Left hindlimb (tissue), 1 donor: ENCODE results near the gene EFNA5.

Source experiments
- DNase-seq: peaks from one replicate; pipeline ENCODE4 v3.0.0-alpha.2; 2018

Gene EFNA5

DNA sequence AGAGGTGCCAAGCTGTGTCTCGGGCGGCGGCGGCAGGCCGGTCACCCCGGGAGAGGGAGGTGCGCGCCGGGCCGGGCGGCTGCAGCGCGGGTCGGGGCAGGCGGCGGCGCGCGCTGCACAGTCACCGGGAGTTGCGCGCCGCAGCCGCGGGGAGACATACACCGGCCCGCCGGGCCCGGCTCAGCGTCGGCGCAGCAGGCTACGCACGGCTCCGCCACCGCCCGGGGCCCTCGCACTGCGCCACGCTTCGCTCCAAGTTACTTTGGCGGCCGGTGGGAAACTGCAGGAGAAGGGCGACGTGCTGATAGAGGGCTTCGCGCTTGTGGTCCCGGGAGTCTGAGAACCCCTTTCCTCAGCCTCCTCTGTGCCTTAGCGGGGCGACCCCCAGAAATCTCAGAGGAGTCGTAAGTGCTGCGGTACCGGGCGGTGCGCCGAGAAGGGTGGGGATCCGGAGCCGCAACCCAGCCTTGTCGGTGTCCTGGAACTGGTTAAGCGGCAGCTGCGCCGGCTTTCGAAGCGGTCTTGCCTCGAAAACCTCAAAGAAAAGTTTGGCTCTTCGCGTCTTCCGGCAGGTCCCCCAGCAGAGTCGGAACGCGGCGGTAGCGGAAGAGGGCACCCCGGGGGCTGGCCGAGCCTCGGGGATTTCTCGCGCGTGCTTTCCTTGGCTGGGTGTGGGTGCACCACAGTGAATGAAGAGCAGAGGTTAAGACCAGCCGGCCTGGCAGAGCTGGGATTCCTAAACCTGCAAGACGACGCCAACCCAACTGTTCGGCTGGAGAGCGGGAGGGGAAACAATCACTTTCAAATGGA is at the start of gene EFNA5:
Gene EFNA5 (minus strand): TSS at position 6 of the 810 bp plus-strand sequence.
- DNase-seq: peak; percentile 76

DNA sequence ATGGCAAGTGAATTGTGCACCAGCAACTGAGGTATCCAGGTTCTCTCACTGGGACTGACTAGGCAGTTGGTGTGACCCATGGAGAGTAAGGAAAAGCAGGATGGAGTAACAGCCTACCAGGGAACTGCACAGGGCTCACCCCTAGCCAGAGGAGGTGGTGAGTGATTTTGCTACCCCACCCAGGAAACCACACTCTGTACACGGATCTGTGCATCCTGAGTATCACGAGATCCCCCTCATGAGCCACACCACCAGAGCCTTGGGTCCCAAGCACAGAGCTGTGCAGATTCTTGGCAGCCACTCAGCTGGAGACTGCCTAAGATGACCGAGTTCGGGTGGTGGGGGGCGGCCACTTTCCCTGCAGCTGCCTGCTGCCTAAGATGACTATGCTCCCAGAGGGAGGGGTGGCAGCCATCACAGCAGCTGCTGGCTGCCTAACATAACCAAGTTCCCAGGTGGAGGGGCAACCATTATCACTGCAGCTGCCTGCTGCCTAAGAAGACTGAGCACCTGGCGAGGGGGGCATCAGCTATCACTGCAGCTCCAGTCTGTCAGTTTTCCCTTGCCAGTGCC is 48.4 kb upstream of the EFNA5 start:
- no peak for DNase-seq

- DNase-seq: no peak
Measured at GRCh38 chr5:107717816-107718215, 47.1 kb upstream of the EFNA5 start.

DNA sequence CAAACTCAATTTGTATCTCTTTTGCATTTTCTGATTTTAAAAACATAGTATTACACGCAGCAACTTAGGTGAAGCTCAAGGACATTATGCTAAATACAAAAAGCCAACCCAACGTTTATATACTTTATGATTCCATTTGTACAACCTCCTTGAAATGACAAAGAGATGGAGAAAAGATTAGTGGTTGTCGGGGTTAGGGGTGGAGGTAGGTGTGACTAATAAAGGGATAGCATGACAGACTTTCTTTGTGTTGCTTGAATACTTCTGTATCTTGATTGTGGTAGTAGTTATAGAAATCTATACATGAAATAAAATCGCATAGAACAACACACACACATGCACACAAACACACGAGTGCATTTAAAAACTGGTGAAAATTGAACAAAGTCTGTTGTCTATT is 42.5 kb upstream of the EFNA5 start:
- DNase-seq: no peak

- no peak for DNase-seq
Measured at GRCh38 chr5:107712359-107712870, 41.7 kb upstream of the EFNA5 start.

GRCh38 chr5:107705402-107706014 is 34.8 kb upstream of the EFNA5 start:
- DNase-seq: no peak

- no peak for DNase-seq
Measured at GRCh38 chr5:107704681-107705401, 34.1 kb upstream of the EFNA5 start.

GRCh38 chr5:107700481-107700880 is 29.7 kb upstream of the EFNA5 start:
- DNase-seq: no peak

- DNase-seq: no peak
Measured at GRCh38 chr5:107699425-107699824, 28.7 kb upstream of the EFNA5 start.

- no peak for DNase-seq
Measured at GRCh38 chr5:107698286-107698685, 27.5 kb upstream of the EFNA5 start.

DNA sequence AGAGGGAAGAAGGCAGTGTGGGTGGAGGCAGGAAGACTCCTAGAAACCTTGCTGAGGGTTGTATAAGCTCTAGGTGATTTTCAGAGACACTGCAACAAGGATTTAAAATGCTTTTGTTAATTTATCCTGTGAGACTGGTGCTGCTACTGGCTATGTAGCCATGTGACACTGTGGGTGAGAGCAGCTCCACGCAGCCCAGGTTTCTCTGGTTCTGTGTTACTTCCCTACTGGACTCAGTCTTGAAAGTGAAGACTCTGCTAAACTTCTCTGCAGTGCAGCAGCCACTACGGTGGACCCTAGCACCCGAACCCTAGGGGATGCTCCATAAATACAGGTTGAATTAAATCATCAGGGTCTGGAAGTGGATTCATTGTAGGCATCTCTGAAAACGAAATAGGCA is 25.8 kb upstream of the EFNA5 start:
- DNase-seq: no peak

DNA sequence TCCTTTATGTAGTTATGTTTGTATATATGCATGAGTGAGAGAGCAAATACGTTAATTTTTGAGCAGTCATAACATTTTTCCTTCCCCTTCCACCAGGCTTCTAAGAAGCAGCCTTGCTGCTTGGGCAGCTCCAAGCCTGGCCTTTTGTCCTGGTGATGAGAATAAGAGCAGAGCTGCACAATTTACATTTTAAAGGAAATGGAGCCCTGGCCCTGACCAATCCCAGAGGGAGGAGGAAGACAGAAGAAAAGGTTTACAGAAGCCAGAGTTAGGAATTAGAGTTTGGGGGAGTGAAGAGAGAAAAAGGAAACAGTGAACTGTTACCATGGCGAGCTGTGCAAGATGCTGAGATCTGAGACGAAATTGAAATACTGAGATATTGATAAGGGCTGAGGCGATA is 25.3 kb upstream of the EFNA5 start:
- no peak for DNase-seq

- no peak for DNase-seq
Measured at GRCh38 chr5:107687937-107688336, 17.2 kb upstream of the EFNA5 start.

DNA sequence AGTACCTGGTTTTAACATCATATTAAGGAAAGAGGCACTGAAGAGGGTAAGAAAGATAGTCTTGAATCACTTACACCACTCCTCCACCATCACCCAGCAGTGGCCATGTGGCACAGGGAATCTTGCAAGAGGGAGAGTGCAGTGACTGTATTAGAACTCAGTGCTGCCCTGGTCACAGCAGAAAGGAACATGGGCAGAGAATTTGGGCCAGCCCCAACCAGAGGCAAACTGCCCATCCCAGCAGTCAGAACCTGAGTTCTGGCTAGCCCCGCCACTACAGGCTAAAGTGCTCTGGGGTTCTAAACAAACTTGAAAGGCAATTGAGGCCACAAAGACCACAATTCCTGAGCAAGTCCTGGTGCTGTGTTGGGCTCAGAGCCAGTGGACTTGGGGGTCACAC is 16.7 kb upstream of the EFNA5 start:
- no peak for DNase-seq

GRCh38 chr5:107682533-107682932 is 11.8 kb upstream of the EFNA5 start:
- no peak for DNase-seq

DNA sequence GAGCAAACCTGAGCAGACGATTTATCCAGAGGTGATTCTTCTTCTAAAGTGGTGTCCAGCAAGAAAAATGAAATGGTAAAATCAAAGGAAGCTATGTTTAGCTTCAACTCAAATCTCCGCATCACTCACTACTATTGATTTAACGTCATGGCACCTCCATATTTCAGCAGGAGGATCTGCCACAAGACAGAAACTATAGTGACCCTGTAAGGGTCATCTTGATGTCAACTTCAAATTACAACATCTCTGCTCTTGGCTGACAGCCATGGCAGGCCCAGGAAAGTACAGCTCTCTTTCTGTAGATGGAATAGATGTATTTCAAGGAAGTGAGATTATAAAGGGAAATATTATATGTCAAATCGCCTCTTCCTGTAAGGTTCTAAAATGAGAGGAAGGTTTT is 10.1 kb upstream of the EFNA5 start:
- DNase-seq: no peak

DNA sequence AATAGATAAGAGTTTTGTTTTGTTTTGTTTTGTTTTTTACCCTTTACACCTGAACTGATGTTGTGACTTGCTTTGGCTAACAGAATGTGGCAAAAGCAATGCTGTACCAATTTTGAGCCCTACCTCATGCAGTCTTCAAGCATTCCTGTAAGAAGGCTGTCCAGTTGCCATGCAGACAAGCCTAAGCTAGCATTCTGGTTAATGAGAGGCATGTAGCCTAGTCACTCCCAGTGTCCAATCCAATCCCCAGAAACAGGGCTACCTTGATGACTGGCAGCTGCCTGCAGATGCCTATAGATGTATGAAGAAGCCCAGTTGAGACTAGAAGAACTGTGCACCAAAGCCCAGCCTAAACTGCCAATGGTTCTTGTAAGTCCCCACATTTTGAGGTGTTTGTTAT is 9.4 kb upstream of the EFNA5 start:
- DNase-seq: no peak

GRCh38 chr5:107676702-107677101 is 6.0 kb upstream of the EFNA5 start:
- no peak for DNase-seq

GRCh38 chr5:107675201-107675600 is 4.5 kb upstream of the EFNA5 start:
- no peak for DNase-seq

DNA sequence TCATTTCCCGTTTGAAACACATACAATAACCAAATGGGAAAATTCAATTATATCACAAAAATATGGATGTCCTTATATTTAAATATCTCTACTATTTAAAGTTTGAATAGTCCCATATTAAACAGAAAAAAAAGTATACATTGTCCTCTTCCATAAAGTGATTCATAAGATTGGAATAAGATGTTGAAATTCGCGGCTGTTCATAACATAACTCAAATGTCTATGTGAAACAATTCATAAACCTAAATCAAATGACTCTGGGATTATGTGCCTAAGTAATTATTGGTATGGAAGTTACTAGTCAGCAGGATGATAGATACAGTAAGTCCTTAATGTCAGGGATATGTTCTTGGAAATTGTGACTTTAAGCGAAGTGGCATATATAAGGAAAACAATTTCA is 3.9 kb upstream of the EFNA5 start:
- no peak for DNase-seq

- peak; percentile 91 for DNase-seq
Measured at GRCh38 chr5:107673368-107674136, 2.8 kb upstream of the EFNA5 start.

DNA sequence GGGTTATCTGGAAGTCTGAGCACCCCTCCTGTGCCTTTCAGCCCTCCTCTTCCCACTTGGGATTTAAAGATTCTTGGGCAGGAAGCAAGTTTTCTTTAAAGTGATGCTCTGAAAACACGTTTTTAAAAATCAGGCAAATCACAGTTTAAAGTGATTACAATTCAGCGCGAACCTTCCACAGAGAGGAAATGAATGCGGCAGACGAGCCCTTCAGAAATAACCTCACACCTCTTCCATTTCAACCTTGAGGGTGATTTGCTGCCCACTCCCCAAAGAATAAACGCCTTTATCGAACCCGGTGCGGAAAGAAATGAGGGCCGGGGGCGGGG is 2.3 kb upstream of the EFNA5 start:
- no peak for DNase-seq
